ENCODE data around the gene RAB40C.

Gene RAB40C

GRCh38 chr16:557463-558297 lies 32.2 kb upstream of the RAB40C start:
- H3K27ac ChIP-seq (ENCODE audit: low read length), result no peak overlapping the region
- H2AFZ ChIP-seq (ENCODE audit: low read depth, low read length), result no peak overlapping the region
- H3K4me1 ChIP-seq (ENCODE audit: low read length), result no peaks in the 10 kb centered on the region
- no peak overlapping the region for H3K4me3 ChIP-seq (ENCODE audit: low read length)
- no peak overlapping the region for H3K9ac ChIP-seq (ENCODE audit: low read length)
- H3K4me2 ChIP-seq (ENCODE audit: low read length), result no peak overlapping the region
- no peaks in the 10 kb centered on the region for H3K79me2 ChIP-seq (ENCODE audit: low read length)
- no peaks in the 10 kb centered on the region for H3K9me3 ChIP-seq (ENCODE audit: insufficient read depth, low read length)
- no peaks in the 10 kb centered on the region for H3K36me3 ChIP-seq (replicated peaks; ENCODE audit: low read depth, low read length)
- no peaks in the 10 kb centered on the region for H4K20me1 ChIP-seq (ENCODE audit: insufficient read depth, low read length)
- TF ChIP-seq CTCF (IDR thresholded peaks at IDR 0.05; ENCODE audit: low read depth, low read length) (no peak), EZH2phosphoT487 (IDR thresholded peaks at IDR 0.05; ENCODE audit: low read depth) (no peak)
- no peaks in the 10 kb centered on the region for H3K27me3 ChIP-seq (ENCODE audit: low read depth, low read length)

GRCh38 chr16:558298-559020 lies 31.4 kb upstream of the RAB40C start:
- Histone ChIP-seq H2AFZ (ENCODE audit: low read depth, low read length) (no peak overlapping the region), H3K27me3 (ENCODE audit: low read depth, low read length) (no peaks in the 10 kb centered on the region), H3K9ac (ENCODE audit: low read length) (no peak overlapping the region), H3K9me3 (ENCODE audit: insufficient read depth, low read length) (no peaks in the 10 kb centered on the region), H3K36me3 (replicated peaks; ENCODE audit: low read depth, low read length) (no peaks in the 10 kb centered on the region), H3K27ac (ENCODE audit: low read length) (no peak overlapping the region), H4K20me1 (ENCODE audit: insufficient read depth, low read length) (no peaks in the 10 kb centered on the region), H3K79me2 (ENCODE audit: low read length) (no peaks in the 10 kb centered on the region), H3K4me3 (ENCODE audit: low read length) (no peak overlapping the region), H3K4me2 (ENCODE audit: low read length) (no peak overlapping the region), H3K4me1 (ENCODE audit: low read length) (no peaks in the 10 kb centered on the region)
- TF ChIP-seq CTCF (IDR thresholded peaks at IDR 0.05; ENCODE audit: low read depth, low read length) (no peak), EZH2phosphoT487 (IDR thresholded peaks at IDR 0.05; ENCODE audit: low read depth) (no peak)

- Histone ChIP-seq H3K27me3 (ENCODE audit: low read depth, low read length) (no peaks in the 10 kb centered on the region), H3K9me3 (ENCODE audit: insufficient read depth, low read length) (no peaks in the 10 kb centered on the region), H3K9ac (ENCODE audit: low read length) (no peak overlapping the region), H3K4me2 (ENCODE audit: low read length) (no peak overlapping the region), H3K4me1 (ENCODE audit: low read length) (no peaks in the 10 kb centered on the region), H2AFZ (ENCODE audit: low read depth, low read length) (no peak overlapping the region), H3K79me2 (ENCODE audit: low read length) (no peaks in the 10 kb centered on the region), H3K4me3 (ENCODE audit: low read length) (no peak overlapping the region), H4K20me1 (ENCODE audit: insufficient read depth, low read length) (no peaks in the 10 kb centered on the region), H3K27ac (ENCODE audit: low read length) (no peak overlapping the region), H3K36me3 (replicated peaks; ENCODE audit: low read depth, low read length) (no peaks in the 10 kb centered on the region)
- no peak for TF ChIP-seq CTCF (IDR thresholded peaks at IDR 0.05; ENCODE audit: low read depth, low read length)
- TF ChIP-seq EZH2phosphoT487 (IDR thresholded peaks at IDR 0.05; ENCODE audit: low read depth), result no peak
These were observed 30.9 kb upstream of the RAB40C start for GRCh38 chr16:559021-559380.

- H3K27ac ChIP-seq (ENCODE audit: low read length), result no peak overlapping the region
- no peaks in the 10 kb centered on the region for H3K4me1 ChIP-seq (ENCODE audit: low read length)
- no peaks in the 10 kb centered on the region for H3K9me3 ChIP-seq (ENCODE audit: insufficient read depth, low read length)
- no peaks in the 10 kb centered on the region for H3K36me3 ChIP-seq (replicated peaks; ENCODE audit: low read depth, low read length)
- no peak overlapping the region for H3K4me2 ChIP-seq (ENCODE audit: low read length)
- no peak for TF ChIP-seq EZH2phosphoT487 (IDR thresholded peaks at IDR 0.05; ENCODE audit: low read depth)
- no peak for TF ChIP-seq CTCF (IDR thresholded peaks at IDR 0.05; ENCODE audit: low read depth, low read length)
- no peak overlapping the region for H3K9ac ChIP-seq (ENCODE audit: low read length)
- no peaks in the 10 kb centered on the region for H3K27me3 ChIP-seq (ENCODE audit: low read depth, low read length)
- no peaks in the 10 kb centered on the region for H3K79me2 ChIP-seq (ENCODE audit: low read length)
- H2AFZ ChIP-seq (ENCODE audit: low read depth, low read length), result no peak overlapping the region
- no peak overlapping the region for H3K4me3 ChIP-seq (ENCODE audit: low read length)
- no peaks in the 10 kb centered on the region for H4K20me1 ChIP-seq (ENCODE audit: insufficient read depth, low read length)
These were observed 30.3 kb upstream of the RAB40C start for GRCh38 chr16:559411-560203.
